HEK293 (cell line): ENCODE results near the gene SRP14.

ENCODE experiments used
- CTCF ChIP-seq: fragments of 450-650 bp; formaldehyde crosslinking; IDR thresholded peaks from 2 replicates; pipeline ENCODE4 v1.5.1; 2016; ENCODE audit warnings: missing biosample characterization, missing genetic modification characterization
- KLF16 ChIP-seq: fragments of 450-650 bp; formaldehyde crosslinking; IDR thresholded peaks from 2 replicates; pipeline ENCODE4 v1.5.1; 2017; ENCODE audit warnings: missing biosample characterization, missing genetic modification characterization
- PRDM10 ChIP-seq: fragments of 450-650 bp; formaldehyde crosslinking; IDR thresholded peaks from 2 replicates; pipeline ENCODE4 v1.5.1; 2016; ENCODE audit warnings: missing biosample characterization, missing genetic modification characterization
- SALL2 ChIP-seq: fragments of 450-650 bp; formaldehyde crosslinking; IDR thresholded peaks from 2 replicates; pipeline ENCODE4 v1.5.0; 2017; ENCODE audit warnings: missing biosample characterization, mild to moderate bottlenecking, missing genetic modification characterization, borderline replicate concordance
- YY2 ChIP-seq: fragments of 450-650 bp; formaldehyde crosslinking; IDR thresholded peaks from 2 replicates; pipeline ENCODE4 v1.5.1; 2016; ENCODE audit warnings: missing biosample characterization, missing genetic modification characterization
- ZBTB44 ChIP-seq: fragments of 450-650 bp; IDR thresholded peaks from 2 replicates; pipeline ENCODE4 v1.5.1; 2018; ENCODE audit warnings: missing biosample characterization, mild to moderate bottlenecking, missing genetic modification characterization
- ZFP3 ChIP-seq: fragments of 450-650 bp; formaldehyde crosslinking; IDR thresholded peaks from 2 replicates; pipeline ENCODE4 v1.5.1; 2016; ENCODE audit warnings: low read depth, missing biosample characterization, missing genetic modification characterization
- ZNF121 ChIP-seq: fragments of 450-650 bp; formaldehyde crosslinking; IDR thresholded peaks from 2 replicates; pipeline ENCODE4 v1.5.1; 2016; ENCODE audit warnings: missing biosample characterization, missing genetic modification characterization
- ZNF133 ChIP-seq: fragments of 450-650 bp; formaldehyde crosslinking; IDR thresholded peaks from 2 replicates; pipeline ENCODE4 v1.5.1; 2016; ENCODE audit warnings: missing biosample characterization, missing genetic modification characterization
- ZNF292 ChIP-seq: fragments of 450-650 bp; formaldehyde crosslinking; IDR thresholded peaks from 2 replicates; pipeline ENCODE4 v1.5.1; 2016; ENCODE audit warnings: low read depth, missing biosample characterization, missing genetic modification characterization, borderline replicate concordance
- ZNF311 ChIP-seq: fragments of 450-650 bp; formaldehyde crosslinking; IDR thresholded peaks from 2 replicates; pipeline ENCODE4 v1.5.1; 2017; ENCODE audit warnings: missing biosample characterization, missing genetic modification characterization, borderline replicate concordance
- ZNF362 ChIP-seq: fragments of 450-650 bp; formaldehyde crosslinking; IDR thresholded peaks from 2 replicates; pipeline ENCODE4 v1.5.1; 2016; ENCODE audit warnings: missing biosample characterization, missing genetic modification characterization

- TF ChIP-seq KLF16 (tag by site-specific recombination) (no peak), CTCF (tag by site-specific recombination) (no peak), ZNF362 (tag by site-specific recombination) (no peak), ZBTB44 (tag by site-specific recombination) (no peak), ZNF311 (tag by site-specific recombination) (no peak), ZFP3 (tag by site-specific recombination) (no peak), SALL2 (no peak), YY2 (tag by site-specific recombination) (no peak), PRDM10 (tag by site-specific recombination) (no peak), ZNF292 (tag by site-specific recombination) (no peak), ZNF121 (no peak), ZNF133 (tag by site-specific recombination) (no peak)
Observed at GRCh38 chr15:40002295-40002694, 36.7 kb downstream of the SRP14 start.
